OCI-LY7 (cell line): ENCODE results near the gene ALLC. TPM values are rescaled to one million over a fixed set of nuclear protein-coding genes. Genes with fewer than 3 reads are reported as not detected.
A peak's percentile ranks its signal among the peaks of the same experiment; 100 is the strongest.

Experiments
- BruUV-seq: library from RNA; stranded (reverse); fragments of 400-500 nt; replicated peaks from 2 replicates; lab custom pipeline; 2021; lab: Mats Ljungman, UMichigan
- CTCF ChIA-PET: fragments of 300-600 bp; sonication (Branson Sonifier 250); formaldehyde crosslinking; loops from one replicate; lab custom pipeline; 2022; ENCODE audit warnings: antibody characterized with exemption; ENCODE audit not compliant: unreplicated experiment; lab: Charles Lee
- POLR2A ChIA-PET: fragments of 300-600 bp; sonication (Branson Sonifier 250); formaldehyde crosslinking; loops from one replicate; lab custom pipeline; 2022; ENCODE audit warnings: antibody characterized with exemption; lab: Charles Lee
- DNase-seq: peaks from one replicate; pipeline ENCODE4 v3.0.0-alpha.2; 2015; ENCODE audit warnings: low spot score
- H2AFZ ChIP-seq: fragments of 200-600 bp; sonication (generic), shearing (Covaris generic); 2 replicates; pipeline ENCODE4 v1.6.1; 2014; ENCODE audit warnings: mild to moderate bottlenecking, antibody characterized with exemption, low read length, moderate library complexity
- H3K27ac ChIP-seq: fragments of 200-600 bp; sonication (generic); 2 replicates; pipeline ENCODE4 v1.5.1; 2014; ENCODE audit warnings: mixed run types, low read depth, mild to moderate bottlenecking, moderate library complexity, low read length, inconsistent platforms; ENCODE audit not compliant: poor library complexity, severe bottlenecking
- H3K36me3 ChIP-seq: fragments of 200-600 bp; sonication (generic); 2 replicates; pipeline ENCODE4 v1.6.1; 2014; ENCODE audit warnings: mild to moderate bottlenecking, antibody characterized with exemption, low read length, moderate library complexity, mixed read lengths; ENCODE audit not compliant: insufficient read depth
- H3K4me1 ChIP-seq: fragments of 200-600 bp; sonication (generic); 2 replicates; pipeline ENCODE4 v1.5.1; 2014; ENCODE audit warnings: mild to moderate bottlenecking, low read length; ENCODE audit not compliant: insufficient read depth, poor library complexity, severe bottlenecking
- H3K4me2 ChIP-seq: fragments of 200-600 bp; sonication (generic); 2 replicates; pipeline ENCODE4 v1.6.1; 2014; ENCODE audit warnings: mild to moderate bottlenecking, low read length
- H3K4me3 ChIP-seq: fragments of 200-600 bp; sonication (generic); 2 replicates; pipeline ENCODE4 v1.5.1; 2014; ENCODE audit warnings: mild to moderate bottlenecking, low read depth, low read length; ENCODE audit not compliant: poor library complexity, severe bottlenecking
- H3K79me2 ChIP-seq: fragments of 200-600 bp; sonication (generic); 2 replicates; pipeline ENCODE4 v1.6.1; 2016; ENCODE audit warnings: low read depth, mild to moderate bottlenecking, low read length, moderate library complexity, mixed read lengths; ENCODE audit not compliant: insufficient read depth
- H3K9me2 ChIP-seq: fragments of 200-600 bp; sonication (generic); 2 replicates; pipeline ENCODE4 v1.6.1; 2016; ENCODE audit warnings: mild to moderate bottlenecking, low read length, mixed read lengths; ENCODE audit not compliant: insufficient read depth
- H3K9me3 ChIP-seq: fragments of 200-600 bp; sonication (generic); 2 replicates; pipeline ENCODE4 v1.6.1; 2014; ENCODE audit warnings: mild to moderate bottlenecking, mixed run types, low read length, mixed read lengths
- H4K20me1 ChIP-seq: fragments of 200-600 bp; sonication (generic); 2 replicates; pipeline ENCODE4 v1.6.1; 2014; ENCODE audit warnings: mild to moderate bottlenecking, antibody characterized with exemption, low read length, moderate library complexity, mixed read lengths; ENCODE audit not compliant: insufficient read depth
- EZH2phosphoT487 ChIP-seq: fragments of 200-600 bp; sonication (generic); IDR thresholded peaks from 2 replicates; pipeline ENCODE4 v1.6.1; 2018; ENCODE audit warnings: low read depth, borderline replicate concordance, mild to moderate bottlenecking, mixed run types, antibody characterized with exemption, low read length, moderate library complexity, mixed read lengths
- intact Hi-C: fragments of 100-400 bp; cut with micrococcal nuclease; formaldehyde crosslinking; loops from one replicate; pipeline ENCODE4 v1.10.0; 2022; ENCODE audit not compliant: unreplicated experiment
- total RNA-seq, 2 experiments: library from RNA; depleted of rRNA in 1 of 2; stranded (reverse); fragments of >200 nt in 1 of 2; shearing (Covaris generic) in 1 of 2; gene quantifications; 2 replicates each; pipeline ENCODE4 v1.2.3, GENCODE V29; 2014 to 2022
- TF ChIP-seq, protein P1 (sequence below): fragments of 200-600 bp; sonication (generic); conservative IDR thresholded peaks from 2 replicates; pipeline ENCODE4 v1.5.1; 2014; ENCODE audit warnings: mild to moderate bottlenecking, antibody characterized with exemption, low read length, moderate library complexity, mixed read lengths

The ALLC gene
- total RNA-seq, 2 experiments from 2014 or later: not detected

DNA sequence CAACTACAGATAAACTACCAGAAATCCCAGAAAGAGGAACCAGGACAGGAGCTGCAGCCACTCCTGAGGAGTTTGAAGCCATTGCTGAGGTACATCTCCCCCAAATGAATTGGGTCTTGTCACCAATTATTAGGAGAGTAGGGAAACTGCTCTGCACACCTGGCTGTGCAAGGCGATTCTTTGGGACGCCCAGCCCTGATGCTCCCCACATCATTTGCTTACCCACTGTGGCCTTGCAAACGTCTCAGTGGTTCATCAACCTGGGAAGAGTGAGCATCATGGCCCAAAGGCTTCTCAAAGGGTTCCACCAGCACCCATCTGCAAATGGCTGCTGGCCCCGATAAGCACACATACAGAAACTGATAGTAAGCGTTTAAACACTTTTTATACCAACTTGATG lies 23.6 kb downstream of the ALLC start:
- Histone ChIP-seq H3K36me3 (no peaks in the 10 kb centered on the region), H2AFZ (peak overlapping the region; percentile 76; the same call in 1 of the 2 replicates), H3K4me2 (peak overlapping the region; percentile 28; the same call in 1 of the 2 replicates), H3K9me2 (no peaks in the 10 kb centered on the region), H3K4me1 (peaks cover 18% of the 10 kb centered on the region), H4K20me1 (no peaks in the 10 kb centered on the region), H3K4me3 (no peak overlapping the region), H3K79me2 (no peaks in the 10 kb centered on the region), H3K27ac (no peak overlapping the region), H3K9me3 (no peaks in the 10 kb centered on the region)
- TF ChIP-seq, protein P1, sequence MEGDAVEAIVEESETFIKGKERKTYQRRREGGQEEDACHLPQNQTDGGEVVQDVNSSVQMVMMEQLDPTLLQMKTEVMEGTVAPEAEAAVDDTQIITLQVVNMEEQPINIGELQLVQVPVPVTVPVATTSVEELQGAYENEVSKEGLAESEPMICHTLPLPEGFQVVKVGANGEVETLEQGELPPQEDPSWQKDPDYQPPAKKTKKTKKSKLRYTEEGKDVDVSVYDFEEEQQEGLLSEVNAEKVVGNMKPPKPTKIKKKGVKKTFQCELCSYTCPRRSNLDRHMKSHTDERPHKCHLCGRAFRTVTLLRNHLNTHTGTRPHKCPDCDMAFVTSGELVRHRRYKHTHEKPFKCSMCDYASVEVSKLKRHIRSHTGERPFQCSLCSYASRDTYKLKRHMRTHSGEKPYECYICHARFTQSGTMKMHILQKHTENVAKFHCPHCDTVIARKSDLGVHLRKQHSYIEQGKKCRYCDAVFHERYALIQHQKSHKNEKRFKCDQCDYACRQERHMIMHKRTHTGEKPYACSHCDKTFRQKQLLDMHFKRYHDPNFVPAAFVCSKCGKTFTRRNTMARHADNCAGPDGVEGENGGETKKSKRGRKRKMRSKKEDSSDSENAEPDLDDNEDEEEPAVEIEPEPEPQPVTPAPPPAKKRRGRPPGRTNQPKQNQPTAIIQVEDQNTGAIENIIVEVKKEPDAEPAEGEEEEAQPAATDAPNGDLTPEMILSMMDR: no peak
- no peak for TF ChIP-seq EZH2phosphoT487
- no TSS peak for BruUV-seq
- ChIA-PET POLR2A (interaction anchor here (0.6 kb wide), 1 partner anchor 730 kb away, joined by 3 read pairs; no protein-coding TSS in a partner anchor), CTCF (no interaction called here)
- intact Hi-C loops: no loop called here
- no peak for DNase-seq

DNA sequence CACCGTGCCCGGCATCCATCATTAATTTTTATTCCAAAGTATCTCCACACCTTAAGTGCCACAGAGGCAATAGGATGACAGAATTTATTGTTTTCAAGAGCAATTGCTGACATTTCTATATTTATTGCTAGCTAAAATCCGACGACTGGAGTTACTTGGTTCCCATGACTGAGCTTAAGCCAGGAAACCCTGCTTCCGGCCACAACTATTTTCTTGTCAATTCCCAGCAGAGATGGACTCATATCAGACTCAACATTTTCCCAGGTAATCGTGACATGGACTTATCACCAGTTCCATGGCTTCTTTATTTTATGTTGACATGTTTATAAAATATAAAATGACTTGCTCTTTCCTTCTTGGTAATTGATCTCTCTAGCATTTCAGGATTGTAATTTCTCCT lies 24.8 kb downstream of the ALLC start:
- intact Hi-C loops: no loop called here

More for the DNA sequence above, 24.8 kb downstream of the ALLC start:
- Histone ChIP-seq H3K79me2 (no peaks in the 10 kb centered on the region), H4K20me1 (no peaks in the 10 kb centered on the region), H3K4me2 (no peak overlapping the region), H3K9me2 (no peaks in the 10 kb centered on the region), H2AFZ (no peak overlapping the region), H3K9me3 (no peaks in the 10 kb centered on the region), H3K4me3 (no peak overlapping the region), H3K36me3 (no peaks in the 10 kb centered on the region), H3K4me1 (peaks cover 18% of the 10 kb centered on the region), H3K27ac (no peak overlapping the region)
- no peak for DNase-seq
- TF ChIP-seq EZH2phosphoT487: no peak
- TF ChIP-seq, protein P1: no peak
- POLR2A ChIA-PET: no interaction called here
- BruUV-seq: no TSS peak
- CTCF ChIA-PET: no interaction called here
